ENCODE data around the gene SLC12A6.

The SLC12A6 gene

DNA sequence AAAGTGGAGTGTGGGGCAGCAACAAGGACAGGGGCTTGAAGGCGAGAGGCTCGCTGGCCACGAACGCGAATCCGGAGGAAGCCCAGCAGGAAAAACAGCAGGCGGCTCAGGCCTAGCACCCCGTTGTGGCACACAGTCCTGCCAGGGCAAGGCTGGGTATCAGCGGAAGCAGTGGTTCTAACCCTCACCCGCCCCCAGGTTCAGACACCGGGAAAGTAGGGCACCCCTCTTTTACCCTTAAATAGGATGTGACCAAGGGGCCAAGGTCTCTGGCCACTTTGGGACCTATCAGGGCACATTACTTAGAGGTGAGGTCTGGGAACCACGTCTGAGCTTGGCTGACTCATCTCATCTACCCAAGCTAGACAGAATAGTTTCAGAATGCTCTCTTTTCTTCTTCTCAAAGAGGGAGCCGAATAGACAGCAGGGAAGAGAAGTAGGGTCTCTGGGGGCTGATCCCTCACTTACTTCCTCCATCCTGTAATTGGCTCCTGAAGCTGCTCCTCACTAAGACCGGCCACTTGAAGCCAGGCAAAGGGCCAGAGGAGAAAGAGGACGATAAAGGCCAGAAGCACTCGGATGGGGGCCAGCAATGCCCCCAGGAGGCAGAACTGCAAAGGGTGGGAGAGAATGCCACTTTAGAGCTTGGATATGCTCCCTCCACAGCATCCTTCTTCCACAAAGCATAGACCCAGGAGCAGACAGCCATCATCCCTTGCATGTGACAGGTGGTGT lies 27.7 kb upstream of the SLC12A6 start:
- TF ChIP-seq, protein P1, sequence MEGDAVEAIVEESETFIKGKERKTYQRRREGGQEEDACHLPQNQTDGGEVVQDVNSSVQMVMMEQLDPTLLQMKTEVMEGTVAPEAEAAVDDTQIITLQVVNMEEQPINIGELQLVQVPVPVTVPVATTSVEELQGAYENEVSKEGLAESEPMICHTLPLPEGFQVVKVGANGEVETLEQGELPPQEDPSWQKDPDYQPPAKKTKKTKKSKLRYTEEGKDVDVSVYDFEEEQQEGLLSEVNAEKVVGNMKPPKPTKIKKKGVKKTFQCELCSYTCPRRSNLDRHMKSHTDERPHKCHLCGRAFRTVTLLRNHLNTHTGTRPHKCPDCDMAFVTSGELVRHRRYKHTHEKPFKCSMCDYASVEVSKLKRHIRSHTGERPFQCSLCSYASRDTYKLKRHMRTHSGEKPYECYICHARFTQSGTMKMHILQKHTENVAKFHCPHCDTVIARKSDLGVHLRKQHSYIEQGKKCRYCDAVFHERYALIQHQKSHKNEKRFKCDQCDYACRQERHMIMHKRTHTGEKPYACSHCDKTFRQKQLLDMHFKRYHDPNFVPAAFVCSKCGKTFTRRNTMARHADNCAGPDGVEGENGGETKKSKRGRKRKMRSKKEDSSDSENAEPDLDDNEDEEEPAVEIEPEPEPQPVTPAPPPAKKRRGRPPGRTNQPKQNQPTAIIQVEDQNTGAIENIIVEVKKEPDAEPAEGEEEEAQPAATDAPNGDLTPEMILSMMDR (IDR thresholded peaks at IDR 0.05): no peak
- Histone ChIP-seq H3K9me3 (no peaks in the 10 kb centered on the region), H3K27me3 (no peaks in the 10 kb centered on the region), H3K4me3 (ENCODE audit: low read depth in 1 of 2, low read length in 1 of 2) (no peak overlapping the region), H3K27ac (no peak overlapping the region), H3K36me3 (no peaks in the 10 kb centered on the region), H3K4me1 (ENCODE audit: control insufficient read depth in 1 of 2, insufficient read depth in 1 of 2, low read depth in 1 of 2, low read length in 1 of 2) (peaks cover 18% of the 10 kb centered on the region in 2 experiments)

DNA sequence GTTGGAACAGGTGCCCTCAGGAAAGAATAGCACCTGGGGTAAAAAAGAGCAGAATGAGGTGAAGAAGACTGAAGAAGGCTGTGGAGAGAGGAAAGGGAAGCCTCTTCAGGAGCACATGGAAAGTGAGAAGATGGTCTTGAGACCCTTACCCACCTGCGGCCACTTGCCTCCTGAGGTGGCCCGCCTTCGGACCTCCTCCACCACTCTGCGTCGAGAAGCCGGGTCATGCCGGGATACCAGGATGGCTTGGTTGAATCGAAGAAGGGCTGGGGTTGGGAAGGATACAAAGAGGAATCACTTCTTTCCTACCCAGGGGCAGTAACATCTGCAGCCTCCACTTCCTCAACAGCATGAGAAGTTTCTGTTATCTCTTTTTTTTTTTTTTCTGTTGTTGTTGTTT lies 26.5 kb upstream of the SLC12A6 start:
- H3K27ac ChIP-seq: no peak overlapping the region
- TF ChIP-seq, protein P1 (IDR thresholded peaks at IDR 0.05): no peak
- H3K9me3 ChIP-seq: no peaks in the 10 kb centered on the region
- H3K36me3 ChIP-seq: peaks cover 8% of the 10 kb centered on the region
- no peak overlapping the region for H3K4me3 ChIP-seq (ENCODE audit: low read depth in 1 of 2, low read length in 1 of 2)
- H3K27me3 ChIP-seq: no peaks in the 10 kb centered on the region
- peaks cover 18% of the 10 kb centered on the region in 2 experiments for H3K4me1 ChIP-seq (ENCODE audit: control insufficient read depth in 1 of 2, insufficient read depth in 1 of 2, low read depth in 1 of 2, low read length in 1 of 2)

DNA sequence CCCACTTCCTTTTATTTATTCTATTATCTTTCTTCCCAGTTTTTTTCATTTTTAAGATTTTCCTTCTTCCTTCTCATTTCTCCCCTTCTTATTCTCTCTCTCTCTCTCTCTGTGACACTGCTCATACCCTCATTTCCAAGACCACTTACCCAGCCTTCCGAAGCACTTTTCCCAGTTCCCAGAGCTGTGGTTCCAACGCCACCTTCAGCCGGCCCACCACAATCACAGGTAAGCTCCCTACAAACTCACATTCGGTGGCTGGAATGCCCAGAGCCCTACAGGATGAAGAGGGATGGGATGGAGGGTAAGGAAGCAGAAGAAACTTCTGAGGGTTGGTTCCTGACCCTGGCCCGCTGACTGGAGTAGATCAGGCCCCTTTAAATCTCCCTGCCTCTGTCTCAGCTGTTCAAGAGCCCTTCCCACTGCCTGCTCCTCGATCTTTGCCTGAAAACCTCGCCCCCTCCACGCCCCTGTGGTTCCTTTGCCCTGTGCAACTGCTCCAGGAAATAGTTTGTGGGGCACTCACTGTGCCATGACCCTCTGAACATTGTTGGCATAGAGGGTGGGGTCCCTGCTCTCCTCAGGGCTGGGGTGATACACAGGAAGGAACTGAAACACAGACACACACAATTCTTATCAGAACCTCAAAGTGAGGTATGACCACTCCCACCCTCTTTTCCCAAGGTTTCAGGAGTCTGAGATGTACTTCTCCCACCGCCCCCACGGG lies 24.6 kb upstream of the SLC12A6 start:
- TF ChIP-seq, protein P1 (IDR thresholded peaks at IDR 0.05): no peak
- H3K9me3 ChIP-seq: no peaks in the 10 kb centered on the region
- peaks cover 10% of the 10 kb centered on the region for H3K36me3 ChIP-seq
- no peaks in the 10 kb centered on the region for H3K27me3 ChIP-seq
- H3K27ac ChIP-seq: no peak overlapping the region
- no peak overlapping the region for H3K4me3 ChIP-seq (ENCODE audit: low read depth in 1 of 2, low read length in 1 of 2)
- peaks cover 9% of the 10 kb centered on the region in 2 experiments for H3K4me1 ChIP-seq (ENCODE audit: control insufficient read depth in 1 of 2, insufficient read depth in 1 of 2, low read depth in 1 of 2, low read length in 1 of 2)

DNA sequence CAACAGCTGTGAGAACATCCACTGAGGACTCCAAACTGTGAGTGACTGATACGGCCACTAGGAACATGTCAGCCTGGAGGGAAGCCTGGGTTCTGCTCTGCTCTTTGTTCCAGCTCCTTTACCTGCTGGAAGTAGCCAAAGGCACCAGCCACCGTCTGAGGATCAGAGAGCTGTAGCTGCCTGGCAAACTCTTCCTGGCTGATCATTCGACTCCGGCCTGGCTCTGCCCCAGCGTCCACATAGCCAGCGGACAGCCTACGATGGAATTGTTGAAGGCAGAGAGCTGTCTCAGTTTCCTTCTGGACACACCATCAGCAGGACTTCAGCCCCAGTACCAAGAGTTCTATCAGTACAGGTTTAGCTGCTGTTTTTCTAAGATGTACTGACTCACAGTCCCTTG lies 23.7 kb upstream of the SLC12A6 start:
- Histone ChIP-seq H3K4me1 (ENCODE audit: control insufficient read depth in 1 of 2, insufficient read depth in 1 of 2, low read depth in 1 of 2, low read length in 1 of 2) (peaks cover 5 to 6% of the 10 kb centered on the region in 2 experiments), H3K4me3 (ENCODE audit: low read depth in 1 of 2, low read length in 1 of 2) (no peak overlapping the region), H3K27ac (no peak overlapping the region), H3K27me3 (no peaks in the 10 kb centered on the region), H3K9me3 (no peaks in the 10 kb centered on the region), H3K36me3 (peaks cover 10% of the 10 kb centered on the region)
- TF ChIP-seq, protein P1 (IDR thresholded peaks at IDR 0.05): no peak

DNA sequence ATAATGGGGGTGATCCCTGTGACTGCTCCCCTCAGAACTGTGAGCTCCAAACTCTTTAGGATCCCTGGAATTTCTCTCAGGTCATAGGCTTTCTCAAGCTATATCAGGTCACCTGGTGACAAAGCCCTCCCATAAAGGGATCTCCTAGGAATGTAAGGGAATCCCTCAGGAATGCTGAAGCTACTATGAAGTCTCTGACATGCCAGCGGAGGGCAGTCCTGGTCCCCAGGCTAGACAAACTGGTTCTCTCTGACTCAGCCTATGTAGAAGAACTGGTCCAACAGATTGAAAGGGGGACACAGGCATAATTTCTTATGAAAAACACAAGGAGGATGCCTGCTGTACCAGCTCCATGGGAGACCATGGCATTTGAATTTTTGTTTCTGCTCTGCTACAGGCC lies 22.7 kb upstream of the SLC12A6 start:
- Histone ChIP-seq H3K4me3 (ENCODE audit: low read depth in 1 of 2, low read length in 1 of 2) (no peak overlapping the region), H3K36me3 (peaks cover 10% of the 10 kb centered on the region), H3K4me1 (ENCODE audit: control insufficient read depth in 1 of 2, insufficient read depth in 1 of 2, low read depth in 1 of 2, low read length in 1 of 2) (no peaks in the 10 kb centered on the region), H3K27me3 (no peaks in the 10 kb centered on the region), H3K27ac (no peak overlapping the region), H3K9me3 (no peaks in the 10 kb centered on the region)
- TF ChIP-seq, protein P1 (IDR thresholded peaks at IDR 0.05): no peak
